Measurements from ENCODE around the gene LHFPL2. TPM values are rescaled to one million over a fixed set of nuclear protein-coding genes. Genes with fewer than 3 reads are reported as not detected.

Gene LHFPL2
- total and polyA plus RNA-seq, 4 experiments from 2014 or later, result 0.25 to 2.7 (median 1.6) TPM

DNA sequence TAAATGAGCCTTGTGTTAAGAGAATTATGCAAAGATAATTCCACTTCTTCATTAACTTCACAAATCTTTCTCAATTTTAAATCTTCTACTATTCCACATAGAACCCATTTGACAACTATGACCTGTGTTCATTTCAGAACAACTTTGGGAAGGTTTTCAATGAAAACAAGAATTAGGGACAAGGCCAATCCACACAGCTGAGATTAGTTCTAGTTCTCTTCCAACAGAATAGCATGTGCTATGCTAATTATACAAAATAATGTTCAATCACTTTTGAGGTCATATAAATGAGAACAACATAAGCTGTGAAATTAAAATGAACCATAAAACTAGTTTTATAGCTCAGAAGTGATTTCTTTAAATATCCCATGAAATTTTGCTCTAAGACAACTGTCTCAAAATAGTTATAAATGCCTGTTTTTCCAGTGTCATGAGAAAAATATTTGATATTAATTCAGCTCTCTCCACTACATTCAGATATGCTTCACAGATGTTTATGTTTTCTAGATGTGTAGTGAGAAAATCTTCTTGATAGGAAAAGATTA is 7.2 kb upstream of the LHFPL2 start:
- no peak for DNase-seq
- Histone ChIP-seq H3K4me3 (ENCODE audit: low read length in 2 of 2) (no peak overlapping the region), H3K9me3 (ENCODE audit: control insufficient read depth in 1 of 2, low read length in 2 of 2) (no peaks in the 10 kb centered on the region), H3K4me1 (ENCODE audit: insufficient read depth, low read length) (no peaks in the 10 kb centered on the region), H3K27me3 (ENCODE audit: insufficient read depth, low read length) (no peaks in the 10 kb centered on the region), H3K27ac (ENCODE audit: low read depth, low read length) (no peak overlapping the region), H3K36me3 (ENCODE audit: insufficient read depth, low read length) (no peaks in the 10 kb centered on the region)
- H3K27me3 Mint-ChIP-seq, result peaks cover 18 to 24% of the 10 kb centered on the region in 2 donors
- no peak overlapping the region for H3K27ac Mint-ChIP-seq
- CTCF ChIA-PET (ENCODE audit: partially characterized antibody), result no interaction called here
- H3K9me3 Mint-ChIP-seq, result peaks cover 0 to 3% (median 0%) of the 10 kb centered on the region in 8 donors
- H3K36me3 Mint-ChIP-seq, result no peaks in the 10 kb centered on the region
- no peaks in the 10 kb centered on the region for H3K4me1 Mint-ChIP-seq
- POLR2A ChIA-PET (ENCODE audit: partially characterized antibody), result no interaction called here
- H3K4me3 Mint-ChIP-seq, result no peak overlapping the region
- intact Hi-C loops (cut with micrococcal nuclease), result no loop called here

DNA sequence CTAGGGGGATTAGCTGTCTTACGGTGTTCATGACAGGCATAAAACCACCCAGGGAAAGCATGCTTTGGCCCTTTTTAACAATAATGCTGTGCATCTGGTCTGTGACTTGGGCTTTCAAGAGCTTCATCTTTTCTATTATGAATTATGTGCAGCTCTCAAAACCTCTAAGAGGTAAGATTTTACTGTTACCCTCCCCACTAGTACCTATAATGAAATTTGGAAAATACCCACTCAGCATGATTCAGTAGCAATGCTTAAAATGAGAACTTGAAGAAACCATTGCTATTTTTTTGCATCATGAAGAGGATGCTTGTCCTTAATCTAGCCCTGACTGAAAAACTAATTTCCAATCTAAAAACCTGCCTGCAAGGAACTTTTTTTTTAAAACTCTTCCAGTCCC is 5.8 kb upstream of the LHFPL2 start:
- no peaks in the 10 kb centered on the region for H3K27me3 ChIP-seq (ENCODE audit: insufficient read depth, low read length)
- H3K4me1 Mint-ChIP-seq, result peaks cover 0 to 5% (median under 1%) of the 10 kb centered on the region in 4 donors
- H3K27ac Mint-ChIP-seq, result no peak overlapping the region
- H3K27ac ChIP-seq (ENCODE audit: low read depth, low read length), result no peak overlapping the region
- peaks cover 0 to 3% of the 10 kb centered on the region in 2 donors for H3K36me3 Mint-ChIP-seq
- no peak for DNase-seq
- CTCF ChIA-PET (ENCODE audit: partially characterized antibody), result no interaction called here
- POLR2A ChIA-PET (ENCODE audit: partially characterized antibody), result no interaction called here
- peaks cover 0 to 3% (median 0%) of the 10 kb centered on the region in 8 donors for H3K9me3 Mint-ChIP-seq
- H3K4me1 ChIP-seq (ENCODE audit: insufficient read depth, low read length), result no peaks in the 10 kb centered on the region
- intact Hi-C loops (cut with micrococcal nuclease), result no loop called here
- H3K4me3 Mint-ChIP-seq, result no peak overlapping the region
- peaks cover 27 to 31% of the 10 kb centered on the region in 2 donors for H3K27me3 Mint-ChIP-seq
- H3K9me3 ChIP-seq (ENCODE audit: control insufficient read depth in 1 of 2, low read length in 2 of 2), result no peaks in the 10 kb centered on the region
- no peak overlapping the region for H3K4me3 ChIP-seq (ENCODE audit: low read length in 2 of 2)
- no peaks in the 10 kb centered on the region for H3K36me3 ChIP-seq (ENCODE audit: insufficient read depth, low read length)

DNA sequence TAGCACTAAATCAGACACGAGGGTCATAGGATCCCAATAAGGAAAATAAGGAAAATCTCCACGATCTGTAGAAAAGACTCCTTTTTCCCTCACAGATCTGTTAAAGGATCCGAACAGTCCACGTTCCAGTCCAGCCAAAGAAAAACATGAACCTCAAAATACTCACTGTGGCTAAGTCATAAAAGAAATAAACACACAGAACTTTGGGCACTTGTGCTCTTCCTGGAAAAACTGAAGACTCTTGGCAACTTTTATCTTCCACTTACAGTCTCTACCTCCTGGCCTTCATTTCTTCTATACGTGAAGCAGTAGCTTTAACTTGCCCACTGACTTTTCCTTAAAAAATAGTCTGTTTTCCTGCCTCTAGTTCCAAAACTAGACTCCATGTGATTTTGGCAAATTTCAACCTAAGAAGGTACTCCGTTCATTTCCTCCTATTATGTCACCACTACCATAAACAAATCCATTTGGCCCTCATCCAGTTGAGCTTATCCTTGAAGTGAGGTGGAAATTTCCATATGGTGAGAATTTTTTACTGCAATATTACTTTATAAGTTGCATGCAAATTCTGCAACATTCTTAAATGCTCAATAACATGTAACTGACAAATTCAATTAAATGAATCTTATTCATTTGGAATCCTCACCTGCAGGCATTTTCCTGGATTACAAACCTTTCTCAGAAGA is 5.3 kb upstream of the LHFPL2 start:
- DNase-seq, result no peak
- peaks cover 27 to 31% of the 10 kb centered on the region in 2 donors for H3K27me3 Mint-ChIP-seq
- H3K9me3 ChIP-seq (ENCODE audit: control insufficient read depth in 1 of 2, low read length in 2 of 2), result no peaks in the 10 kb centered on the region
- H3K36me3 Mint-ChIP-seq, result peaks cover 0 to 3% of the 10 kb centered on the region in 2 donors
- intact Hi-C loops (cut with micrococcal nuclease), result no loop called here
- H3K4me3 Mint-ChIP-seq, result no peak overlapping the region
- no peak overlapping the region for H3K4me3 ChIP-seq (ENCODE audit: low read length in 2 of 2)
- no peak overlapping the region for H3K27ac ChIP-seq (ENCODE audit: low read depth, low read length)
- no peaks in the 10 kb centered on the region for H3K36me3 ChIP-seq (ENCODE audit: insufficient read depth, low read length)
- H3K4me1 ChIP-seq (ENCODE audit: insufficient read depth, low read length), result no peaks in the 10 kb centered on the region
- CTCF ChIA-PET (ENCODE audit: partially characterized antibody), result no interaction called here
- POLR2A ChIA-PET (ENCODE audit: partially characterized antibody), result no interaction called here
- H3K27me3 ChIP-seq (ENCODE audit: insufficient read depth, low read length), result no peaks in the 10 kb centered on the region
- no peak overlapping the region for H3K27ac Mint-ChIP-seq
- peaks cover 0 to 5% (median under 1%) of the 10 kb centered on the region in 4 donors for H3K4me1 Mint-ChIP-seq
- peaks cover 0 to 3% (median 0%) of the 10 kb centered on the region in 8 donors for H3K9me3 Mint-ChIP-seq

DNA sequence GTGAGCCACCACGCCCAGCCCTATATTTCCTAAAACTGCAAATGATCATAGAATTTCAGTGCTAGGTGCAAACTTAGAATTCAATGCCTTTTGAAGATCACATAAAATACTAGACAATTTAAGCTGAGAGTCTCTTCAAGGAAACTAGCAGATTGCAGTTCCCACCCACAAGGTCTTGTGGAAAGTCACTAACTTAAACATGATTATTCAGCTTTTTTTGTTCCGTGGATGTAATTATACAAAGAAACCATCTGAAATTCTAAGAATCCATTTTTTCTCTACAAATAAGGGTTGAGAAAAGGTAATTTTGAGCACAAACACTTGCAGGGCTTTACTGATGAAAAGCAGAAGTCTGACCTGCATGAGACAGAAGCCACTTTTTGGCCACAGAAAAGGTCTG is 4.5 kb upstream of the LHFPL2 start:
- peaks cover 0 to 3% of the 10 kb centered on the region in 2 donors for H3K36me3 Mint-ChIP-seq
- Histone ChIP-seq H3K27ac (ENCODE audit: low read depth, low read length) (no peak overlapping the region), H3K27me3 (ENCODE audit: insufficient read depth, low read length) (no peaks in the 10 kb centered on the region), H3K9me3 (ENCODE audit: control insufficient read depth in 1 of 2, low read length in 2 of 2) (no peaks in the 10 kb centered on the region), H3K4me3 (ENCODE audit: low read length in 2 of 2) (no peak overlapping the region), H3K36me3 (ENCODE audit: insufficient read depth, low read length) (no peaks in the 10 kb centered on the region), H3K4me1 (ENCODE audit: insufficient read depth, low read length) (peaks cover under 1% of the 10 kb centered on the region)
- DNase-seq, result no peak
- no peak overlapping the region for H3K27ac Mint-ChIP-seq
- CTCF ChIA-PET (ENCODE audit: partially characterized antibody), result no interaction called here
- H3K4me1 Mint-ChIP-seq, result peaks cover 0 to 5% (median under 1%) of the 10 kb centered on the region in 4 donors
- POLR2A ChIA-PET (ENCODE audit: partially characterized antibody), result no interaction called here
- H3K27me3 Mint-ChIP-seq, result peaks cover 25% of the 10 kb centered on the region in 2 donors
- no peak overlapping the region for H3K4me3 Mint-ChIP-seq
- peaks cover 0 to 3% (median 0%) of the 10 kb centered on the region in 8 donors for H3K9me3 Mint-ChIP-seq
- intact Hi-C loops (cut with micrococcal nuclease), result no loop called here

DNA sequence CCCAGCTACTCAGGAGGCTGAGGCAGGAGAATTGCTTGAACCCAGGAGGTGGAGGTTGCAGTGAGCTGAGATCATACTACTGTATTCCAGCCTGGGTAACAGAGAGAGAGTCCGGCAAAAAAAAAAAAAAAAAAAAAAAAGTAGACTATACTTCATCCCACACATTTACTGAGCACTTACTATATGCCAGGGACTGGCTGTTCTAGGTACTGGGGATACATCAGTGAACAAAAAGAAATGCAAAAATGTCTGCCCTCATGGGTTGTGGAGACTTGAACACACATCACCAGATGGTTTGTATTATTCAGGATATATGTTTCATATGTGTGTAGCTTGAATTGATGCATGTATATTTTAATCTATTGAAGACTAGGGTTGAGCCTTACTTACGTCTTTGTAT is 2.9 kb upstream of the LHFPL2 start:
- Histone ChIP-seq H3K4me1 (ENCODE audit: insufficient read depth, low read length) (peaks cover 15% of the 10 kb centered on the region), H3K9me3 (ENCODE audit: control insufficient read depth in 1 of 2, low read length in 2 of 2) (no peaks in the 10 kb centered on the region), H3K27me3 (ENCODE audit: insufficient read depth, low read length) (peaks cover 14% of the 10 kb centered on the region), H3K4me3 (ENCODE audit: low read length in 2 of 2) (no peak overlapping the region), H3K27ac (ENCODE audit: low read depth, low read length) (no peak overlapping the region), H3K36me3 (ENCODE audit: insufficient read depth, low read length) (no peaks in the 10 kb centered on the region)
- POLR2A ChIA-PET (ENCODE audit: partially characterized antibody), result no interaction called here
- Mint-ChIP-seq H3K27me3 (peaks cover 31 to 35% of the 10 kb centered on the region in 2 donors), H3K27ac (no peak overlapping the region), H3K4me1 (peaks cover 8 to 18% (median 8%) of the 10 kb centered on the region in 4 donors), H3K4me3 (no peak overlapping the region), H3K36me3 (peaks cover 0 to 3% of the 10 kb centered on the region in 2 donors), H3K9me3 (peaks cover 0 to 3% (median 0%) of the 10 kb centered on the region in 8 donors)
- no peak for DNase-seq
- intact Hi-C loops (cut with micrococcal nuclease), result no loop called here
- CTCF ChIA-PET (ENCODE audit: partially characterized antibody), result no interaction called here

DNA sequence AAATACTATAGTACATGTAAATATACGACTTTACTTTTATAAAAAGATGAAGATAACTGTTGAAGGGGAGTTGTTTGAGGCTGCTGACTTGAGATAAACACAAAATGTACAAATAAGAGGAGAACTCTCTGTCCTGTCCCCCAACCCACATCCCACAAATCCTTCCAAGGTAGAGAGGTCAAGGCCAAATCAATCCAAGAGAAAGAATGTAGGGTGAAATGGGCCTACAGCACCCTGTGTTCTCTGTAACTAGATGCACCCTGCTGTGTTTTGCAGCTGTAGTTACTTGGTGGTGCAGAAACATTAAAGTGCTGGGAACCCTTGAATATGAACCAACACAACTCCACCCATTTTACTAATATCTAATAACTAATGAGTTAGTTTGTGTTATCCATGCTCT is 2.0 kb upstream of the LHFPL2 start:
- DNase-seq, result no peak
- H3K27me3 Mint-ChIP-seq, result peaks cover 30 to 40% of the 10 kb centered on the region in 2 donors
- H3K4me3 Mint-ChIP-seq, result peak overlapping the region in 1 of 8 donors; percentile 26
- ChIA-PET POLR2A (ENCODE audit: partially characterized antibody) (interaction anchor here (1.1 kb wide), 1 partner anchor 14 kb away, joined by 3 read pairs; no protein-coding TSS in a partner anchor), CTCF (ENCODE audit: partially characterized antibody) (no interaction called here)
- no peak overlapping the region for H3K27ac Mint-ChIP-seq
- intact Hi-C loops (cut with micrococcal nuclease), result no loop called here
- no peak overlapping the region for H3K27ac ChIP-seq (ENCODE audit: low read depth, low read length)
- H3K4me1 ChIP-seq (ENCODE audit: insufficient read depth, low read length), result peaks cover 15% of the 10 kb centered on the region
- H3K9me3 ChIP-seq (ENCODE audit: control insufficient read depth in 1 of 2, low read length in 2 of 2), result no peaks in the 10 kb centered on the region
- H3K27me3 ChIP-seq (ENCODE audit: insufficient read depth, low read length), result peaks cover 22% of the 10 kb centered on the region
- H3K9me3 Mint-ChIP-seq, result peaks cover 0 to 3% (median 0%) of the 10 kb centered on the region in 8 donors
- H3K4me3 ChIP-seq (ENCODE audit: low read length in 2 of 2), result no peak overlapping the region
- H3K36me3 ChIP-seq (ENCODE audit: insufficient read depth, low read length), result no peaks in the 10 kb centered on the region
- H3K4me1 Mint-ChIP-seq, result peaks cover 8 to 18% (median 8%) of the 10 kb centered on the region in 4 donors
- H3K36me3 Mint-ChIP-seq, result peaks cover 0 to 3% of the 10 kb centered on the region in 2 donors

DNA sequence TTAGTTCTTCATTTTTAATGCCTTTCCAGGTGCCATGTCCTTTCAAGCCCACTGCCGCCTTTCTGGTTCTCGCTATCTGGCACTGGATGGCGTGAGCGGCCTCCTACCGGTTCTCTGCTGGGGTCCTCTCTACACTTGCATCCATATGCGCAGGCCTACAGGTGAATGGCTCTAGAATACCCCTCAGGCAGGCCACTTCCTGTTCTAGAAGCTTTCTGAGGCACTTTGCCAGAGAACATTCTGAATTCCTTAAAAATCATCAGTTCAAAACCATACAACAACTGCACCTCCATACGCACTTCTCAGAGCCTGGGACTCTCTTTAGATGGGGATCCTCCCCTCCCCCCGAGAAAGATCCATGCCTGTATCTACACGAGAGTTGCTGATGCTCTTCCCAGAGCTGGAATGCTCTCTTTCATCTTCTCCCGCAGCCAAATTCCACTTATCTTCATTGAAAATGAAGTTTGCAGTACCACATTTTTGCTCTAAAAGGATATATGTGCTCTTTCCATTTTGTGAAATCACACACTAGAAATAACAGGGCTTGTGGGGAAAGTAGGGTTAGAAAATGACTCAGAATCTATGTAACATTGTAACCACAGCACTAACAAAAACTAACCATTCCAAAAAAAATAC is 1.4 kb upstream of the LHFPL2 start:
- H3K27ac Mint-ChIP-seq, result peak overlapping the region in 1 of 7 donors; percentile 14
- H3K9me3 ChIP-seq (ENCODE audit: control insufficient read depth in 1 of 2, low read length in 2 of 2), result no peaks in the 10 kb centered on the region
- CTCF ChIA-PET (ENCODE audit: partially characterized antibody), result no interaction called here
- no peak overlapping the region for H3K4me3 ChIP-seq (ENCODE audit: low read length in 2 of 2)
- POLR2A ChIA-PET (ENCODE audit: partially characterized antibody), result interaction anchor here (1.1 kb wide), 1 partner anchor 13 kb away, joined by 3 read pairs; no protein-coding TSS in a partner anchor
- H3K36me3 Mint-ChIP-seq, result peaks cover 0 to 3% of the 10 kb centered on the region in 2 donors
- H3K27ac ChIP-seq (ENCODE audit: low read depth, low read length), result no peak overlapping the region
- peaks cover 27% of the 10 kb centered on the region for H3K27me3 ChIP-seq (ENCODE audit: insufficient read depth, low read length)
- peaks cover 15% of the 10 kb centered on the region for H3K4me1 ChIP-seq (ENCODE audit: insufficient read depth, low read length)
- H3K4me3 Mint-ChIP-seq, result peak overlapping the region; percentile 55 to 86 (median 70)
- H3K9me3 Mint-ChIP-seq, result peaks cover 0 to 3% (median 0%) of the 10 kb centered on the region in 8 donors
- no peaks in the 10 kb centered on the region for H3K36me3 ChIP-seq (ENCODE audit: insufficient read depth, low read length)
- peaks cover 8 to 18% (median 8%) of the 10 kb centered on the region in 4 donors for H3K4me1 Mint-ChIP-seq
- H3K27me3 Mint-ChIP-seq, result peaks cover 32 to 42% of the 10 kb centered on the region in 2 donors
- no peak for DNase-seq
- intact Hi-C loops (cut with micrococcal nuclease), result no loop called here

Measured in CD4-positive, alpha-beta memory T cell (primary cell).